GM19372 (cell line): ENCODE results near the gene ITIH5.
"Not testable (repeated sequence)": the region's sequence is repeated elsewhere in the genome, so short reads cannot be mapped to it uniquely, and the experiment has no call there.

Source experiments
- ATAC-seq: cut with Tn5 transposase; IDR thresholded peaks from one replicate; pipeline ENCODE4 v1.9.1; 2021; ENCODE audit warnings: mild to moderate bottlenecking, low read depth, moderate library complexity; ENCODE audit not compliant: unreplicated experiment

The ITIH5 gene

GRCh38 chr10:7689591-7689990, 22.8 kb upstream of the ITIH5 start:
- no peak for ATAC-seq

DNA sequence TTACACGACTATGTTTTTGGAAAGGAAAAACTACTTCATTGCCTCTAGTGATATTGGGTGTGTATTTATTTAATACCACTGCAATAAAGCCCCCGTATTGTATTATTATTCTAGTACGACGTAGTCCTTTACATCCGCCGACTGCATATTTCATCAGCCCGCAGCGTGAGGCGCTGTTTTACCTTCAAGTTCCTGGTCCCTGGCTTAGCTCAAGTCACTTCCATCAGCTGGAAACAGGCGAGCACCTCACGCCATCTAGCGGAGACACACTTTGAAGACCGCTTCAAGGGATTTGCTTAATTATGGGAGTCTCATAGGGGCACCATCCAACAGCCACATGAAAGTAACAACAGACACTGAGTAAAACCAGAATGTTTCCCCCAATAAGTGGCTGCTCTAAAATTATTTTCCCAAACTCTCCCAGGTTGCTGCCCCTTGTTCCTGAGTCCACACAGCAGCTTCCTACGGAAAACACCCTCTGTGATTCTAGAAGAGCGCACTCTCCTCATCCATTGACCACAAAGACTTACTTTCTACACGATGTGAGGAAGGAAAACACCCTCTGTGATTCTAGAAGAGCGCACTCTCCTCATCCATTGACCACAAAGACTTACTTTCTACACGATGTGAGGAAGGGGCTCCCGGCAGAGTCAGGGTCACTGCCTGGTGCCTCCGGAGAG, 20.6 kb upstream of the ITIH5 start:
- peak; percentile 94 for ATAC-seq

- no peak for ATAC-seq
These were observed 19.8 kb upstream of the ITIH5 start for GRCh38 chr10:7686351-7687171.

DNA sequence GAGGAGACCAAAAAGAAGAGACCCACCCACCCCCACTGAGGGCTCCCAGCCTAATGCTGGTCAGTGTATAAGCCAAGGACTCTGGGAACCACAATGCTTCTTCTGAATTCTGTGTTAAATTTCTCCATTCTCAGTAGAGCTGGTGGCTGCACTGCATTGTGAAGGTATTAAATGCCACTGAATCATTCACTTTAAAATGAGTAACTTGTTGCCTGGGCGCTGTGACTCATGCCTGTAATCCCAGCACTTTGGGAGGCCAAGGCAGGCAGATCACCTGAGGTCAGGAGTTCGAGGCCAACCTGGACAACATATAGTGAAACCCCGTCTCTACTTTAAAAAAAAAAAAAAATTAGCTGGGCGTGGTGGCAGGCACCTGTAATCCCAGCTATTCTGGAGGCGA, 13.3 kb upstream of the ITIH5 start:
- ATAC-seq = not testable (repeated sequence)

DNA sequence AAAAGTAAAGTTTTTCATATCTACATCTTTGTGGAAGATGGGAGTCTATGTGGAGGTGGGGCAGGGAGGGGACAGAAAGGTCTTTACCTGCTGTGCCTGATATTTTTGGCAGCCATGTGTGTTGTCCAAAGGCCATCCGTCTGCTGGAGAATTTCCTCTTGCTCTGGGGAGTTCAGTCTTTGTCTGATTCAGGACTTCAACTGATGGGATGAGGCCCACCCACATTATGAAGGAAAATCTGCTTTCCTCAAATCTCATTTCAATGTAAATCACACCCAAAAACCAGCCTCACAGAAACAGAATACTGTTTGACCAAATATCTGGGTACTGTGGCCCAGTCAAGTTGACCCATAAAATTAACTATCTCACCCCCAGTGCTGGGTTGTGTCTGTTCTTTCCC, 12.5 kb upstream of the ITIH5 start:
- no peak for ATAC-seq

DNA sequence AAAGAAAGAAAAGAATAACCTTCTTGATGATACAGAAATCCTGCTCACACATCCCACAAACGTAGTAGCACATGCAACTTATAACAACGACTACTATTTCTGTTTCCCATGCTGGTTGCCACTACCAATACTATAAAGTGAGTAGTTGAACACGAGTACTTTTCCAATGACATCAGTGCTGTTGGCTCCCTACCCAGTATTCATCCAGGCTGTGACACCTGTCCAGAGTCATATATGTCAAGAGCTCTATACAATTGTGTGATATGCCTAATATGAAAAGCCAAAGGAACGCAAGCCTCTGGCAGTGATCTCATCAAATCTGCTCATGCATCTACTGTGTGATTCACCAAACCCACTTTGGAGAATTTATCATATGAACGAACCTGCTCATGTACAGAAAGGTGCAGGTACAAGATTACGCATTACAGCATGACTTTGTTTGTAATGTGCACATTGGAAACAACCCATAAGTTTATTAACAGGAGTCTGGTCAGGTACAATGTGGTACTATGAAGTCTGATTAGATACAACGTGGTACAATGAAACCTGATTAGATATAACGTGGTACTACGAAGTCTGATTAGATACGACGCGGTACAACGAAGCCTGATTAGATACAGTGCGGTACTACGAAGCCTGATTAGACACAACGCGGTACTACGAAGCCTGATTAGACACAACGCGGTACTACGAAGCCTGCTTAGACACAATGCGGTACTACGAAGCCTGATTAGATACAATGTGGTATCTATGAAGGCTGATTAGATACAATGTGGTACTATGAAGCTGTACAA, 5.8 kb upstream of the ITIH5 start:
- no peak for ATAC-seq

DNA sequence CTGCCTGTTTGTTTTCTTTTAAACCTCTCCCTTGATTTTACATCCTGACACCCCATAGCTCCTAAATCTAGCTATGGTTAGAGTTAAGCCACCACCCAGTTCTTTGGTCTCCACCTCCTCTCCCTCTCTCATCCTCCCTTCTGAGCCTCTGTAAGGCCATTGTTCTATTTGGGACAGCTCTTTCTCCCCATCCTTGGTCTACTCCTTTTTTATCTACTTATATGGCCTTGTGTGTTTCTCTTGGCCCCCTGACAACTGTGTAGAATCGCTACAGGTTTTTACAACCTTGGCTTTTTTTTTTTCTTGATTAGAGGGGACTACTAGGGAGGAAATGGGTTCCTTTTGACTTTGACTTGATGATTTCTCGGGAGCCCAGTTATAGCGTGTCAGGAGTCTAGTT, 3.4 kb upstream of the ITIH5 start:
- no peak for ATAC-seq

GRCh38 chr10:7667262-7668141, 736 bp upstream of the ITIH5 start:
- ATAC-seq = no peak

GRCh38 chr10:7665767-7666166, 999 bp downstream of the ITIH5 start:
- ATAC-seq = no peak

DNA sequence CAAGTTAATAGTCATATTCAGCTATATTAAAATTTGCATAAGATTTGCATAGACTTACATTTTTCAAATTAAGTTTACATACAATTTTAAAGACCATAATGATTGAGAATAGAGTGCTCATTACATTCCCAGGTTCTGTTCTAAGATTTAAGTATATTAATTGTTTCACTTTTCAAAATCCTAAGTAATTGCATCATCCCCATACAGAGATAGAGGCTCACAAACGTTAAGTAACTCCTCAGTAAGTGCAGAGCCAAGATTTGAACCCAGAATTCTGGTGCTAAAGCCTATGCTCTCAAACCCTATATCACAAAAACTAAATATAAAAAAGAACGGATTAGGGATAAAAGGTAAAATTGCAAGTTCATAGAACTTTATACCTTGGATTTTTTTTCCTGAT, 2.1 kb downstream of the ITIH5 start:
- no peak for ATAC-seq

GRCh38 chr10:7662522-7662921, 4.2 kb downstream of the ITIH5 start:
- no peak for ATAC-seq

GRCh38 chr10:7659560-7659959, 7.2 kb downstream of the ITIH5 start:
- ATAC-seq = no peak

GRCh38 chr10:7657552-7657951, 9.2 kb downstream of the ITIH5 start:
- ATAC-seq = no peak

GRCh38 chr10:7657079-7657478, 9.7 kb downstream of the ITIH5 start:
- not testable (repeated sequence) for ATAC-seq

GRCh38 chr10:7651853-7652470, 14.8 kb downstream of the ITIH5 start:
- ATAC-seq = no peak

DNA sequence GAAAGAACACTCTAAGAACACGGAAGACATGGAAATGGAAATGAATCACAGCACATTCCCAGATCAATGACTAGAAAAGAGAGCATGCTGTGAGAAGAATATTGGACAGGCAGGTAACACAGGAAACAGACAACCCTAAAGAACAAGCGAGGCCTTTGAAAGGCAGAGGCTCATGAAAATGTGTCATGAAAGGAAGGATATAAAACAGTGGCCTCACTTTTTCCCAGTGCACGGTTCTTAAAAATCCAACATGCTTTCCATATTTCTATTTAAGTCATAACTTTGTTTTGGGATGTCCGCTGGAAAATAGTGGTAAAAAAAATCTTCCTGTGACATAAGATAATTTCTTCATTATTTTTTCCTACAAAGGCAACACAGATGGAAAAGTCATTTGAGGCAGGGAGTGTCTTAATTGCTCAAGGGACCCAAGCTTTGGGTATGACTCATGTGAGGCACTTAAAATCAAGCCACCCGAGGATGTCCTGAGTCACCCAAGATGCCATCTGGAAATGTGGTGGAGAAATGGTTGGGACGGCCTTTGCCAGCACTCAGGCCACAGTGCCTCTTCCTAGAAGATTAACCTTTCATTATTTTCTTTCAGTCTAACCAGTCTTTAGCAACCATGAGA, 17.0 kb downstream of the ITIH5 start:
- no peak for ATAC-seq

DNA sequence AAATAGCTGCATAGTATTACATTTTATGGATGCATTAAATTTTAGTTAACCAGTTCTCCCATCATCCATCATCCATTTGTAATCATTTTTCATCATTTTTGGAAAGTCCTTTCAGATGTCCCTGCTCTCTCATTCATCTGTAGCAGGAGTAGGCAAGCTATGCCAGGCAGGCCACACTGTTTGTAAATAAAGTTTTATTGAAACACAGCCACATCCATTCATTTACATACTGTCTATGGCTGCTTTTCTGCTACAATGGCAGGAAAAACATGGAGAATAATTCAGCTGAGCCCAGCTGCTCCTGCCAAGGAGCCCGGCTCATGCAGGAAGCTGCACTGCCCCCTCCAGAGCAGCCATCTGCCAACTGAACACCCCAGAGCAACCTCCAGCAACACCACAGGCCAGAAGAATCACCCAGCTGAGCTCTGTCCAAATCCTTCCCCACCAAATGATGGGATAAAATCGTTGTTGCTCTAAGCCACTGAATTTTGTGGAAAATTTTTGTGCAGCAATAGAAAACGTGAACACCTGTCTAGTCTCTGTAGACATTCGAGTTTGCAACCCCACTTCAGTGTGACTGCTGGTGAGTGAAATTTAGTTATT, 19.6 kb downstream of the ITIH5 start:
- no peak for ATAC-seq

- ATAC-seq = no peak
These were observed 24.2 kb downstream of the ITIH5 start for GRCh38 chr10:7642491-7643011.
